Suppressor macrophage treated with lipopolysaccharide for 1 hour (primary cell): Measurements from ENCODE around the gene TRIP6.
"Not testable (repeated sequence)": the region's sequence is repeated elsewhere in the genome, so short reads cannot be mapped to it uniquely, and the experiment has no call there.

Experiments used
- DNase-seq, 3 donors: peaks; one replicate each; pipeline ENCODE4 v3.0.0-alpha.2; 2020 to 2022

Gene TRIP6

DNA sequence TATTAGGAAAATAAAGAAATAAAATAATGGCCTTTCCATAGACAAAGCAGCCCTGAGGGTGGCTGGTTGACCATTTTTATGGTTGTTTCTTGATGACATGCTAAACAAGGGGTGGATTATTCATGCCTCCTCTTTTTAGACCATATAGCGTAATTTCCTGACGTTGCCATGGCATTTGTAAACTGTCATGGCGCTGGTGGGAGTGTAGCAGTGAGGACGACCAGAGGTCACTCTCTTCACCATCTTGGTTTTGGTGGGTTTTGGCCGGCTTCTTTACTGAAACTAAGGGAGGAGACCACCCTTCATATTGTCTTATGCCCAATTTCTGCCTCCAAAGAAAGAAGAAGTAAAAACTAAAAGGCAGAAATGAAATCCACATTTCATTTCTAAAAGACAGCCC lies 52.1 kb downstream of the TRIP6 start:
- DNase-seq, result not testable (repeated sequence)

DNA sequence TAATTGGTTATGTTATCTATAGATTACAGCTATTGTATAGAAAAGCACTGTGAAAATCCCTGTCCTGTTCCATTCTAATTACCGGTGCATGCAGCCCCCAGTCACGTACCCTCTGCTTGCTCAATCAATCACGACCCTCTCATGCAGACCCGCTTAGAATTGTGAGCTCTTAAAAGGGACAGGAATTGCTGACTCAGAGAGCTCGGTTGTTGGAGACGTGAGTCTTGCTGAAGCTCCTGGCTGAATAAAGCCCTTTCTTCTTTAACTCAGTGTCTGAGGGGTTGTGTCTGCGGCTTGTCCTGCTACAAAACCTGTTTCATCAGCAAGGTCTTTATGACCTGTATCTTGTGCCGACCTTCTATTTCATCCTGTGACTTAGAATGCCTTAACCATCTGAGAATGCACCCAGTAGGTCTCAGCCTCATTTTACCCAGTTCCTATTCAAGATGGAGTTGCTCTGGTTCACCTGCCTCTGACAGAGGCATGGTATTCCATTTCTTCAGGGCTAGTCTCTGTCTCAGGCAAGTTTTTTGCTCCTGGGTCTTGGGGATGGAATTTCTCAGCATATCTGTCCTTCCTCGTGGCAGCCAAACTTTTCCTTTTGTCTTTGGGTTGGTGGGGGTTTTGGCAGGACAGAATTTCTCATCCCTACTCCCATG lies 52.7 kb downstream of the TRIP6 start:
- not testable (repeated sequence) for DNase-seq

DNA sequence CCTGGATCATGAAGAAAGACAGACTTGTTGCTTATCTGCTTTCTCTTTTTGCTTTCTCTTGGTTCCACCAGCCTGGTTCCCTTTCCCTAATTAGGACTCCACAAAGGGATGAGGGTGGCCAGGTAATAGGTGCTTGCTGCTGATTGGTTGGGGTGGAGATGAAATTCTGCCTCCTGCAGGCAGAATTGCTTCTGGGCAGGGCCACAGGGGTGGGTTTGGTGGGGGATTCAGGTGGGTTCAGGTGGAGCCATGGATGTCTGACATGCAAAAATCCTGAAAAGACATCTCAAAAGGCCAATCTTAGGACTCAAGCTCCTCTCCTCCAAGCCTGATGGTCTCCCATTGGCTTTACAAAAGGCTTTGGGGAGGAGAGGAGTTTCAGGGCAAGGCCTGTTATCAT lies 53.9 kb downstream of the TRIP6 start:
- DNase-seq, result no peak
